A549 (cell line): ENCODE measurements around the gene TNRC6B. TPM values are rescaled to one million over a fixed set of nuclear protein-coding genes. Genes with fewer than 3 reads are reported as not detected.
A peak's percentile ranks its signal among the peaks of the same experiment; 100 is the strongest.

Experiments
- ATAC-seq, 2 experiments: fragments of 200-7000 bp in 1 of 2; fragments of >200 bp in 1 of 2; cut with Nextera tagmentation in 1 of 2; cut with Tn5 transposase in 1 of 2; 3 replicates each; pipeline versions ENCODE4 v1.8.0 to v1.9.1; 2018 to 2020; ENCODE audit warnings: mild to moderate bottlenecking in 1 of 2, moderate library complexity in 1 of 2
- CTCF ChIA-PET: fragments of 300-600 bp; sonication (Branson Sonifier 250); formaldehyde crosslinking; extraction: SDS; loops from one replicate; lab custom pipeline; 2021; ENCODE audit warnings: antibody characterized with exemption, inconsistent platforms; lab: Yijun Ruan, JAX
- POLR2A ChIA-PET: fragments of 350-600 bp; formaldehyde crosslinking; extraction: SDS; loops from one replicate; lab custom pipeline; 2021; ENCODE audit warnings: antibody characterized with exemption, inconsistent platforms; lab: Yijun Ruan, JAX
- DNase-seq, 2 experiments: peaks; one replicate each; pipeline versions ENCODE4 v3.0.0 to v3.0.0-alpha.2; 2011 to 2016; ENCODE audit warnings: low read depth in 1 of 2, low spot score in 1 of 2
- FAIRE-seq: peaks from 2 replicates; lab custom pipeline; 2011; peaks lifted over from hg19 to GRCh38; lab: Jason Lieb, UNC
- H3K27ac ChIP-seq, 2 experiments: fragments of >200 bp; sonication (Bioruptor Twin); formaldehyde crosslinking; 3 replicates each; pipeline ENCODE4 v1.5.1; 2016 to 2017
- H3K4me1 ChIP-seq: fragments of >200 bp; sonication (Bioruptor Twin); formaldehyde crosslinking; 3 replicates; pipeline ENCODE4 v1.6.1; 2016
- H3K4me2 ChIP-seq: fragments of >200 bp; sonication (Bioruptor Twin); formaldehyde crosslinking; 3 replicates; pipeline ENCODE4 v1.6.1; 2016
- H3K4me3 ChIP-seq: fragments of >200 bp; sonication (Bioruptor Twin); formaldehyde crosslinking; 3 replicates; pipeline ENCODE4 v1.5.1; 2016
- H3K9me3 ChIP-seq: fragments of >200 bp; sonication (Bioruptor Twin); formaldehyde crosslinking; 3 replicates; pipeline ENCODE4 v1.6.1; 2016
- CHD4 ChIP-seq: fragments of 200-600 bp; sonication (generic); IDR thresholded peaks from 2 replicates; pipeline ENCODE4 v1.6.1; 2016; ENCODE audit warnings: antibody characterized with exemption, mild to moderate bottlenecking, borderline replicate concordance
- E2F6 ChIP-seq: IDR thresholded peaks from 2 replicates; pipeline ENCODE4 v1.6.1; 2012; ENCODE audit warnings: low read depth, borderline replicate concordance
- EHF ChIP-seq: fragments of 250-450 bp; sonication (Bioruptor Pico); IDR thresholded peaks from 2 replicates; pipeline ENCODE4 v1.5.0; 2020; ENCODE audit warnings: mild to moderate bottlenecking
- ELK1 ChIP-seq: fragments of 150-350 bp; IDR thresholded peaks from 2 replicates; pipeline ENCODE4 v1.6.1; 2014; ENCODE audit warnings: low read depth, mild to moderate bottlenecking, low read length
- ESRRA ChIP-seq: fragments of 150-350 bp; IDR thresholded peaks from 2 replicates; pipeline ENCODE4 v1.6.1; 2014; ENCODE audit warnings: mild to moderate bottlenecking, low read length, borderline replicate concordance
- FOSL2 ChIP-seq, 2 experiments: fragments of 450-650 bp in 1 of 2; fragments of >200 bp in 1 of 2; sonication (Bioruptor Twin) in 1 of 2; formaldehyde crosslinking; IDR thresholded peaks; 2 replicates each; pipeline versions ENCODE4 v1.5.0 to v1.6.1; 2016 to 2020; ENCODE audit warnings: mild to moderate bottlenecking in 1 of 2, moderate library complexity in 1 of 2
- HDAC2 ChIP-seq: fragments of 200-600 bp; sonication (generic); IDR thresholded peaks from 2 replicates; pipeline ENCODE4 v1.6.1; 2016
- HEYL ChIP-seq: fragments of 250-450 bp; sonication (Bioruptor Pico); IDR thresholded peaks from 2 replicates; pipeline ENCODE4 v1.8.0; 2021; ENCODE audit warnings: mild to moderate bottlenecking, moderate library complexity
- HOXB13 ChIP-seq: fragments of 250-450 bp; sonication (Bioruptor Pico); IDR thresholded peaks from 2 replicates; pipeline ENCODE4 v1.5.0; 2020; ENCODE audit warnings: low read depth, mild to moderate bottlenecking, moderate library complexity
- KDM1A ChIP-seq: fragments of 200-600 bp; sonication (generic); IDR thresholded peaks from 2 replicates; pipeline ENCODE4 v1.6.1; 2016; ENCODE audit warnings: low read depth, mild to moderate bottlenecking
- PBX3 ChIP-seq: IDR thresholded peaks from 2 replicates; pipeline ENCODE4 v1.6.1; 2012
- POLR2A ChIP-seq: IDR thresholded peaks from 2 replicates; pipeline ENCODE4 v1.6.1; 2012; ENCODE audit warnings: mild to moderate bottlenecking, low read length
- POLR2AphosphoS2 ChIP-seq: conservative IDR thresholded peaks from 2 replicates; pipeline ENCODE4 v1.6.1; 2012; ENCODE audit warnings: low read length, improper control_type of control experiment, inconsistent platforms
- RARB ChIP-seq: fragments of 250-450 bp; sonication (Bioruptor Pico); IDR thresholded peaks from 2 replicates; pipeline ENCODE4 v1.8.0; 2021; ENCODE audit warnings: mild to moderate bottlenecking, moderate library complexity
- SMC3 ChIP-seq: fragments of >200 bp; sonication (Bioruptor Twin); formaldehyde crosslinking; IDR thresholded peaks from 3 replicates; pipeline ENCODE4 v1.6.1; 2018; ENCODE audit warnings: inconsistent platforms
- ZFP36 ChIP-seq: fragments of 450-650 bp; IDR thresholded peaks from 2 replicates; pipeline ENCODE4 v1.6.1; 2014; ENCODE audit warnings: borderline replicate concordance; ENCODE audit not compliant: partially characterized antibody
- ZNF302 ChIP-seq: fragments of 250-450 bp; sonication (Bioruptor Pico); IDR thresholded peaks from 2 replicates; pipeline ENCODE4 v1.9.0; 2021; ENCODE audit warnings: inconsistent platforms, mild to moderate bottlenecking, moderate library complexity
- ZSCAN20 ChIP-seq: fragments of 250-450 bp; sonication (Bioruptor Pico); IDR thresholded peaks from 2 replicates; pipeline ENCODE4 v1.8.0; 2022; ENCODE audit warnings: mild to moderate bottlenecking, moderate library complexity
- WGBS: methylation state at CpG from one replicate; pipeline ENCODE4 v1.1.6; 2017; ENCODE audit errors: missing lambda C conversion rate; 5-methylcytosine and 5-hydroxymethylcytosine counted together
- polyA plus RNA-seq, 4 experiments: library from polyadenylated mRNA; depleted of rRNA in 3 of 4; stranded (reverse); fragments of >200 nt; fragmentation: RNase III in 1 of 4; extraction: RNeasy Plus Mini Kit Qiagen cat#74134 plus additional on column Dnase treatment in 1 of 4; gene quantifications; 2 replicates in 3 of 4; 3 replicates in 1 of 4; pipeline ENCODE4 v1.2.3, GENCODE V29; 2011 to 2017

TNRC6B gene
- polyA plus RNA-seq, 2 of the 4 experiments (the other 2 are of a cell fraction) = 4.9 to 5.0 TPM

GRCh38 chr22:40175611-40176244, 2.0 kb upstream of the TNRC6B start:
- WGBS = 91% methylated on average over 12 of the region's 12 CpGs
- H3K4me3 ChIP-seq = no peak overlapping the region
- CTCF ChIA-PET = interaction anchor here (0.5 to 0.7 kb wide), 2 partner anchors 9 to 21 kb away, joined by 3 read pairs; no protein-coding TSS in a partner anchor
- TF ChIP-seq RARB (no peak), ESRRA (no peak), ZFP36 (no peak), ZNF302 (no peak), POLR2AphosphoS2 (no peak), ELK1 (no peak), POLR2A (no peak), E2F6 (no peak), EHF (CRISPR knock-in tag) (no peak), PBX3 (no peak), SMC3 (no peak)
- peak overlapping the region in 1 of 2 experiments; percentile 18; a peak in 2 of 6 replicates for H3K27ac ChIP-seq
- DNase-seq (no peak), FAIRE-seq (no peak), ATAC-seq (no peak)
- POLR2A ChIA-PET = no interaction called here
- H3K9me3 ChIP-seq = no peaks in the 10 kb centered on the region
- no peak overlapping the region for H3K4me2 ChIP-seq
- peaks cover 22% of the 10 kb centered on the region for H3K4me1 ChIP-seq

- FAIRE-seq = no peak
- peak overlapping the region; percentile 88 for H3K4me3 ChIP-seq
- H3K9me3 ChIP-seq = no peaks in the 10 kb centered on the region
- DNase-seq = peak in 1 of 2 experiments; percentile 49
- POLR2A ChIA-PET = interaction anchor here (0.5 to 1.9 kb wide), 18 partner anchors 8 to 444 kb away, joined by 3 to 49 read pairs (median 5); no protein-coding TSS in a partner anchor
- peaks cover 36% of the 10 kb centered on the region for H3K4me1 ChIP-seq
- peak; percentile 72 to 74 for ATAC-seq
- H3K27ac ChIP-seq = peak overlapping the region; percentile 94 to 97
- WGBS = 2% methylated on average over 14 of the region's 14 CpGs
- no peak for TF ChIP-seq HEYL (CRISPR knock-in tag)
- peak; percentile 57; the same call in 1 of the 2 replicates for TF ChIP-seq FOSL2 (IDR thresholded peaks at IDR 0.05)
- TF ChIP-seq FOSL2 (CRISPR knock-in tag; IDR thresholded peaks at IDR 0.05) = peak; percentile 72
- TF ChIP-seq ZSCAN20 = no peak
- TF ChIP-seq HDAC2 = peak; percentile 86
- no peak for TF ChIP-seq CHD4
- peak; percentile 94; the same call in 1 of the 2 replicates for TF ChIP-seq KDM1A
- TF ChIP-seq HOXB13 (CRISPR knock-in tag) = no peak
- TF ChIP-seq ZFP36 = peak; percentile 30
- TF ChIP-seq, all 56 proteins: peak for 4
- H3K4me2 ChIP-seq = peak overlapping the region; percentile 77
- CTCF ChIA-PET = interaction anchor here (0.6 to 0.8 kb wide), 2 partner anchors 23 to 133 kb away, joined by 3 read pairs; no protein-coding TSS in a partner anchor
Measured at GRCh38 chr22:40176921-40177737, 596 bp upstream of the TNRC6B start.
